GM12891 (cell line): Measurements from ENCODE around the gene FGG.

Experiments used
- POLR2A ChIP-seq: IDR thresholded peaks from 2 replicates; pipeline ENCODE4 v1.6.1; 2011; ENCODE audit warnings: low read depth, low read length, control low read depth
- POLR2AphosphoS5 ChIP-seq: IDR thresholded peaks from 2 replicates; pipeline ENCODE4 v1.6.1; 2011; ENCODE audit warnings: low read depth, low read length, control low read depth

- TF ChIP-seq POLR2A, result no peak
- TF ChIP-seq POLR2AphosphoS5, result no peak
Measured at GRCh38 chr4:154583677-154584076, 28.8 kb downstream of the FGG start.
